ENCODE data around the gene SLC26A9. TPM values are rescaled to one million over a fixed set of nuclear protein-coding genes. Genes with fewer than 3 reads are reported as not detected.

SLC26A9 gene
- total and polyA plus RNA-seq, 10 of the 15 experiments (the other 5 are each of a cell fraction or from before 2014, with no cell fraction given) = 0.09 to 0.40 (median 0.17) TPM

DNA sequence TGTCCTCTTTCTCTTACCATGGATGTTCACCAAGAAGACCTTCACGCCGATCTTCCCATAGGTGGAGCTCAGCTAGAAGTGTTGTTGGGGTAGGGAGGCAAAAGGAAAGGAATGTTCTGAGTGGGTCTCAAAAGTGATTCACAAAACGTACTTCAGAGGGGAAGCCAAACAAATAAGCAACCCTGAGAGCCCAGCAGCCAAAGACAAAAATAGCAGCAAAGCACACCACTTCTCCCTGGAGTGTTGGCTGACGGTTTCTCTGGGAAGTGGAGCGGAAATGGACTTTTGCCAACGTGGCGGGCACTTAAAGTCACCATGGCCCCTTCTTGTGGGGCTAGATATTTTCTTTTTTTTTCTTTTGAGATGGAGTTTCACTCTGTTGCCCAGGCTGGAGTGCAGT lies 23.1 kb downstream of the SLC26A9 start:
- no peak overlapping the region for H3K27ac ChIP-seq (ENCODE audit: control insufficient read depth, insufficient read depth)
- no peaks in the 10 kb centered on the region; the same call in 1 of the 2 replicates for H3K4me1 ChIP-seq (ENCODE audit: control insufficient read depth, insufficient read depth, low read length)
- H4K20me1 ChIP-seq (ENCODE audit: control insufficient read depth, insufficient read depth) = no peaks in the 10 kb centered on the region
- ChIA-PET SMC1A (ENCODE audit: uncharacterized antibody, unreplicated experiment) (interaction anchor here (1.1 to 4.8 kb wide), 10 partner anchors 9 to 329 kb away, joined by 3 to 110 read pairs (median 12); no protein-coding TSS in a partner anchor), POLR2A (no interaction called here), CTCF (interaction anchor here (1.0 to 8.2 kb wide), 14 partner anchors 13 to 261 kb away, joined by 3 to 230 read pairs (median 11); no protein-coding TSS in a partner anchor), RAD21 (ENCODE audit: unreplicated experiment) (interaction anchor here (1.2 to 6.2 kb wide), 6 partner anchors 24 to 261 kb away, joined by 3 to 158 read pairs (median 5); partner anchors contain the start of gene SLC26A9)
- H3K79me2 ChIP-seq (ENCODE audit: control insufficient read depth, insufficient read depth, low read length) = no peaks in the 10 kb centered on the region
- 11% methylated on average over 7 of the region's 7 CpGs for WGBS (ENCODE audit: insufficient coverage, insufficient replicate concordance, low lambda C conversion rate, missing lambda C conversion rate)
- intact Hi-C loops (cut with micrococcal nuclease; ENCODE audit: unreplicated experiment) (no loop called here), in situ Hi-C loops (cut with MboI) (no loop called here)
- H3K4me3 ChIP-seq = no peak overlapping the region
- BruUV-seq (replicated peaks) = no TSS peak
- DNase-seq (ENCODE audit: low read depth, low spot score) (no peak), FAIRE-seq (no peak), ATAC-seq (no peak)
- H3K4me2 ChIP-seq (ENCODE audit: control insufficient read depth, insufficient read depth) = no peak overlapping the region
- H3K9ac ChIP-seq (ENCODE audit: control insufficient read depth, insufficient read depth, low read length) = no peak overlapping the region
- TF ChIP-seq, protein P1, sequence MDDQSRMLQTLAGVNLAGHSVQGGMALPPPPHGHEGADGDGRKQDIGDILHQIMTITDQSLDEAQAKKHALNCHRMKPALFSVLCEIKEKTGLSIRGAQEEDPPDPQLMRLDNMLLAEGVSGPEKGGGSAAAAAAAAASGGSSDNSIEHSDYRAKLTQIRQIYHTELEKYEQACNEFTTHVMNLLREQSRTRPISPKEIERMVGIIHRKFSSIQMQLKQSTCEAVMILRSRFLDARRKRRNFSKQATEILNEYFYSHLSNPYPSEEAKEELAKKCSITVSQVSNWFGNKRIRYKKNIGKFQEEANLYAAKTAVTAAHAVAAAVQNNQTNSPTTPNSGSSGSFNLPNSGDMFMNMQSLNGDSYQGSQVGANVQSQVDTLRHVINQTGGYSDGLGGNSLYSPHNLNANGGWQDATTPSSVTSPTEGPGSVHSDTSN (IDR thresholded peaks at IDR 0.05; ENCODE audit: insufficient replicate concordance, low read depth, low read length) = no peak
- no peak for TF ChIP-seq IKZF1 (conservative IDR thresholded peaks at IDR 0.05)
- TF ChIP-seq SIX5 (IDR thresholded peaks at IDR 0.05; ENCODE audit: low read depth, low read length, severe bottlenecking) = no peak
- no peak for TF ChIP-seq SRF (IDR thresholded peaks at IDR 0.05; ENCODE audit: low read depth in 2 of 2, low read length in 2 of 2)
- TF ChIP-seq, protein P2, sequence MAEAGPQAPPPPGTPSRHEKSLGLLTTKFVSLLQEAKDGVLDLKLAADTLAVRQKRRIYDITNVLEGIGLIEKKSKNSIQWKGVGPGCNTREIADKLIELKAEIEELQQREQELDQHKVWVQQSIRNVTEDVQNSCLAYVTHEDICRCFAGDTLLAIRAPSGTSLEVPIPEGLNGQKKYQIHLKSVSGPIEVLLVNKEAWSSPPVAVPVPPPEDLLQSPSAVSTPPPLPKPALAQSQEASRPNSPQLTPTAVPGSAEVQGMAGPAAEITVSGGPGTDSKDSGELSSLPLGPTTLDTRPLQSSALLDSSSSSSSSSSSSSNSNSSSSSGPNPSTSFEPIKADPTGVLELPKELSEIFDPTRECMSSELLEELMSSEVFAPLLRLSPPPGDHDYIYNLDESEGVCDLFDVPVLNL (IDR thresholded peaks at IDR 0.05; ENCODE audit: low read depth, low read length) = no peak
- TF ChIP-seq SUZ12 (IDR thresholded peaks at IDR 0.05; ENCODE audit: unreplicated experiment) = no peak
- TF ChIP-seq BMI1 (IDR thresholded peaks at IDR 0.05; ENCODE audit: borderline replicate concordance) = no peak
- no peak for TF ChIP-seq ZZZ3 (IDR thresholded peaks at IDR 0.05; ENCODE audit: control insufficient read depth, insufficient read length, low read depth)
- TF ChIP-seq, protein P3, sequence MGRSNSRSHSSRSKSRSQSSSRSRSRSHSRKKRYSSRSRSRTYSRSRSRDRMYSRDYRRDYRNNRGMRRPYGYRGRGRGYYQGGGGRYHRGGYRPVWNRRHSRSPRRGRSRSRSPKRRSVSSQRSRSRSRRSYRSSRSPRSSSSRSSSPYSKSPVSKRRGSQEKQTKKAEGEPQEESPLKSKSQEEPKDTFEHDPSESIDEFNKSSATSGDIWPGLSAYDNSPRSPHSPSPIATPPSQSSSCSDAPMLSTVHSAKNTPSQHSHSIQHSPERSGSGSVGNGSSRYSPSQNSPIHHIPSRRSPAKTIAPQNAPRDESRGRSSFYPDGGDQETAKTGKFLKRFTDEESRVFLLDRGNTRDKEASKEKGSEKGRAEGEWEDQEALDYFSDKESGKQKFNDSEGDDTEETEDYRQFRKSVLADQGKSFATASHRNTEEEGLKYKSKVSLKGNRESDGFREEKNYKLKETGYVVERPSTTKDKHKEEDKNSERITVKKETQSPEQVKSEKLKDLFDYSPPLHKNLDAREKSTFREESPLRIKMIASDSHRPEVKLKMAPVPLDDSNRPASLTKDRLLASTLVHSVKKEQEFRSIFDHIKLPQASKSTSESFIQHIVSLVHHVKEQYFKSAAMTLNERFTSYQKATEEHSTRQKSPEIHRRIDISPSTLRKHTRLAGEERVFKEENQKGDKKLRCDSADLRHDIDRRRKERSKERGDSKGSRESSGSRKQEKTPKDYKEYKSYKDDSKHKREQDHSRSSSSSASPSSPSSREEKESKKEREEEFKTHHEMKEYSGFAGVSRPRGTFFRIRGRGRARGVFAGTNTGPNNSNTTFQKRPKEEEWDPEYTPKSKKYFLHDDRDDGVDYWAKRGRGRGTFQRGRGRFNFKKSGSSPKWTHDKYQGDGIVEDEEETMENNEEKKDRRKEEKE (IDR thresholded peaks at IDR 0.05) = no peak
- TF ChIP-seq ESRRA (IDR thresholded peaks at IDR 0.05; ENCODE audit: low read length) = no peak
- TF ChIP-seq ZNF207 (IDR thresholded peaks at IDR 0.05; ENCODE audit: borderline replicate concordance) = no peak
- TF ChIP-seq ZNF274 (IDR thresholded peaks at IDR 0.05; ENCODE audit: insufficient read depth, insufficient read length) = no peak
- TF ChIP-seq, protein P4, sequence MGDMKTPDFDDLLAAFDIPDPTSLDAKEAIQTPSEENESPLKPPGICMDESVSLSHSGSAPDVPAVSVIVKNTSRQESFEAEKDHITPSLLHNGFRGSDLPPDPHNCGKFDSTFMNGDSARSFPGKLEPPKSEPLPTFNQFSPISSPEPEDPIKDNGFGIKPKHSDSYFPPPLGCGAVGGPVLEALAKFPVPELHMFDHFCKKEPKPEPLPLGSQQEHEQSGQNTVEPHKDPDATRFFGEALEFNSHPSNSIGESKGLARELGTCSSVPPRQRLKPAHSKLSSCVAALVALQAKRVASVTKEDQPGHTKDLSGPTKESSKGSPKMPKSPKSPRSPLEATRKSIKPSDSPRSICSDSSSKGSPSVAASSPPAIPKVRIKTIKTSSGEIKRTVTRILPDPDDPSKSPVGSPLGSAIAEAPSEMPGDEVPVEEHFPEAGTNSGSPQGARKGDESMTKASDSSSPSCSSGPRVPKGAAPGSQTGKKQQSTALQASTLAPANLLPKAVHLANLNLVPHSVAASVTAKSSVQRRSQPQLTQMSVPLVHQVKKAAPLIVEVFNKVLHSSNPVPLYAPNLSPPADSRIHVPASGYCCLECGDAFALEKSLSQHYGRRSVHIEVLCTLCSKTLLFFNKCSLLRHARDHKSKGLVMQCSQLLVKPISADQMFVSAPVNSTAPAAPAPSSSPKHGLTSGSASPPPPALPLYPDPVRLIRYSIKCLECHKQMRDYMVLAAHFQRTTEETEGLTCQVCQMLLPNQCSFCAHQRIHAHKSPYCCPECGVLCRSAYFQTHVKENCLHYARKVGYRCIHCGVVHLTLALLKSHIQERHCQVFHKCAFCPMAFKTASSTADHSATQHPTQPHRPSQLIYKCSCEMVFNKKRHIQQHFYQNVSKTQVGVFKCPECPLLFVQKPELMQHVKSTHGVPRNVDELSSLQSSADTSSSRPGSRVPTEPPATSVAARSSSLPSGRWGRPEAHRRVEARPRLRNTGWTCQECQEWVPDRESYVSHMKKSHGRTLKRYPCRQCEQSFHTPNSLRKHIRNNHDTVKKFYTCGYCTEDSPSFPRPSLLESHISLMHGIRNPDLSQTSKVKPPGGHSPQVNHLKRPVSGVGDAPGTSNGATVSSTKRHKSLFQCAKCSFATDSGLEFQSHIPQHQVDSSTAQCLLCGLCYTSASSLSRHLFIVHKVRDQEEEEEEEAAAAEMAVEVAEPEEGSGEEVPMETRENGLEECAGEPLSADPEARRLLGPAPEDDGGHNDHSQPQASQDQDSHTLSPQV (IDR thresholded peaks at IDR 0.05) = no peak
- TF ChIP-seq SREBF2 (IDR thresholded peaks at IDR 0.05; ENCODE audit: low read length) = no peak
- no peak for TF ChIP-seq CHD2 (IDR thresholded peaks at IDR 0.05; ENCODE audit: borderline replicate concordance, low read depth, low read length)
- H3K27me3 ChIP-seq (replicated peaks in 1 of 2; ENCODE audit: control insufficient read depth in 2 of 2, insufficient read depth in 2 of 2, low read length in 1 of 2) = peaks cover 2 to 7% of the 10 kb centered on the region in 2 experiments; a peak in 2 of 4 replicates
- H3K9me3 ChIP-seq (replicated peaks; ENCODE audit: control insufficient read depth, insufficient read depth, low read length) = no peaks in the 10 kb centered on the region
- no peak overlapping the region for H2AFZ ChIP-seq (ENCODE audit: control insufficient read depth, low read depth, low read length)
- H3K36me3 ChIP-seq (ENCODE audit: control insufficient read depth in 2 of 2, insufficient read depth in 2 of 2, low read length in 1 of 2) = no peaks in the 10 kb centered on the region
